Cardiac atrium fibroblast (primary cell): ENCODE measurements around the gene GSKIP. TPM values are rescaled to one million over a fixed set of nuclear protein-coding genes. Genes with fewer than 3 reads are reported as not detected.

Source experiments
- total RNA-seq: library from RNA; depleted of rRNA; stranded (reverse); fragments of >200 nt; gene quantifications from 2 replicates; pipeline ENCODE4 v1.2.3, GENCODE V29; 2015

GSKIP gene
- total RNA-seq: 15.7 and 16.0 TPM in 2 replicates

GRCh38 chr14:96362965-96363750 lies at the start of gene GSKIP, which contains the start of gene ATG2B:
GSKIP (plus strand) TSS chr14:96363526; CDS start chr14:96382248, 18,722 bp downstream.
ATG2B (minus strand) TSS chr14:96363341; CDS start chr14:96362976, 365 bp downstream.

Other genes with a start within 250 kb of the GSKIP start
- gene BDKRB2, start 158.7 kb upstream of the GSKIP start, total RNA-seq: 0.18 and 0.32 TPM in 2 replicates
- 1.8 TPM in 1 of 2 replicates, not detected in the other for gene BDKRB1, start 107.3 kb upstream of the GSKIP start, total RNA-seq
- gene ATG2B, start 185 bp upstream of the GSKIP start, total RNA-seq: 8.1 and 10.0 TPM in 2 replicates
- not detected in 2 replicates for gene AK7, start 28.6 kb downstream of the GSKIP start, total RNA-seq
- gene PAPOLA, start 138.9 kb downstream of the GSKIP start, total RNA-seq: 39.0 and 57.8 TPM in 2 replicates